NB4 (cell line): ENCODE results near the gene OR1J4.
"Not testable (repeated sequence)": the region's sequence is repeated elsewhere in the genome, so short reads cannot be mapped to it uniquely, and the experiment has no call there.

Source experiments
- DNase-seq: peaks from one replicate; pipeline ENCODE4 v3.0.0; 2010; ENCODE audit warnings: low read depth
- H3K4me3 ChIP-seq: one replicate; pipeline ENCODE4 v1.5.1; 2011; ENCODE audit warnings: mild to moderate bottlenecking, low read depth, low read length, moderate library complexity
- CTCF ChIP-seq: IDR thresholded peaks from one replicate; pipeline ENCODE4 v1.5.1; 2012; ENCODE audit warnings: low read depth, low read length
- MAX ChIP-seq: IDR thresholded peaks from 2 replicates; pipeline ENCODE4 v1.6.1; 2011; ENCODE audit warnings: low read depth, low read length
- MYC ChIP-seq: IDR thresholded peaks from 2 replicates; pipeline ENCODE4 v1.6.1; 2011; ENCODE audit warnings: low read depth, low read length
- POLR2A ChIP-seq: IDR thresholded peaks from 2 replicates; pipeline ENCODE4 v1.6.1; 2011; ENCODE audit warnings: mild to moderate bottlenecking; ENCODE audit not compliant: insufficient read length; ENCODE audit errors: extremely low read depth

The OR1J4 gene

GRCh38 chr9:122526602-122527001 is 7.7 kb downstream of the OR1J4 start:
- no peak for TF ChIP-seq MYC
- TF ChIP-seq POLR2A, result no peak
- TF ChIP-seq CTCF, result no peak
- TF ChIP-seq MAX, result no peak
- no peak overlapping the region for H3K4me3 ChIP-seq
- DNase-seq, result no peak

- H3K4me3 ChIP-seq, result no peak within 1 kb of the TSS
- no peak for DNase-seq
- no peak for TF ChIP-seq POLR2A
- no peak for TF ChIP-seq MYC
- TF ChIP-seq MAX, result no peak
- no peak for TF ChIP-seq CTCF
Observed at GRCh38 chr9:122527193-122527592, 8.3 kb downstream of the OR1J4 start, which contains the start of gene OR1N1. Gene OR1N1, minus strand, starts transcription at chr9:122527293. Its CDS starts 0 bp downstream, at chr9:122527293.

GRCh38 chr9:122531157-122531556 is 12.2 kb downstream of the OR1J4 start:
- DNase-seq, H3K4me3 ChIP-seq: not testable (repeated sequence)

GRCh38 chr9:122536134-122536533 is 17.2 kb downstream of the OR1J4 start:
- no peak overlapping the region for H3K4me3 ChIP-seq
- no peak for DNase-seq
- TF ChIP-seq CTCF (no peak), POLR2A (no peak), MYC (no peak), MAX (no peak)

- not testable (repeated sequence) for DNase-seq, H3K4me3 ChIP-seq
Observed at GRCh38 chr9:122537066-122537465, 18.1 kb downstream of the OR1J4 start.

GRCh38 chr9:122538757-122539156 is 19.8 kb downstream of the OR1J4 start:
- no peak overlapping the region for H3K4me3 ChIP-seq
- DNase-seq, result no peak
- TF ChIP-seq MAX (no peak), POLR2A (no peak)

- H3K4me3 ChIP-seq, result no peak overlapping the region
- TF ChIP-seq POLR2A (no peak), MAX (no peak), MYC (no peak), CTCF (no peak)
- no peak for DNase-seq
Observed at GRCh38 chr9:122546196-122546595, 27.3 kb downstream of the OR1J4 start.
